Diencephalon (tissue), 1 donor: Measurements from ENCODE around the gene YWHAE. TPM values are rescaled to one million over a fixed set of nuclear protein-coding genes. Genes with fewer than 3 reads are reported as not detected.

ENCODE experiments used
- small RNA-seq: library from RNA; depleted of rRNA; stranded (forward); fragments of <200 nt; gene quantifications from one replicate; pipeline ENCODE3, GENCODE V24; 2014
- total RNA-seq: library from RNA; depleted of rRNA; stranded (reverse); fragments of >200 nt; gene quantifications from one replicate; pipeline ENCODE4 v1.2.3, GENCODE V29; 2014

YWHAE gene
- total RNA-seq, result 682 TPM

GRCh38 chr17:1399679-1400512, at the start of gene YWHAE:
Gene YWHAE (minus strand): TSS chr17:1400222. CDS start chr17:1400110, 112 bp downstream.

Small RNA genes within 50 kb of the gene (small RNA-seq; reads per million reads assigned to genes)
- not detected for gene AC032044.2

Other genes starting within 250 kb of the YWHAE start
- gene ABR, start 220.2 kb downstream of the YWHAE start, total RNA-seq, result 201 TPM
- gene BHLHA9, start 129.8 kb downstream of the YWHAE start, total RNA-seq, result 0.46 TPM
- gene TRARG1, start 120.6 kb downstream of the YWHAE start, total RNA-seq, result not detected
- 128 TPM for gene CRK, start 56.0 kb upstream of the YWHAE start, total RNA-seq
- 15.2 TPM for gene MYO1C, start 92.5 kb upstream of the YWHAE start, total RNA-seq
- gene INPP5K, start 116.4 kb upstream of the YWHAE start, total RNA-seq, result 37.1 TPM
- 47.1 TPM for gene PITPNA, start 162.6 kb upstream of the YWHAE start, total RNA-seq
- gene SLC43A2, start 228.6 kb upstream of the YWHAE start, total RNA-seq, result 22.6 TPM
- gene SCARF1, start 245.5 kb upstream of the YWHAE start, total RNA-seq, result 4.6 TPM
- gene RILP, start 249.6 kb upstream of the YWHAE start, total RNA-seq, result 5.3 TPM